Natural killer cell (primary cell): Measurements from ENCODE around the gene LRRC2. TPM values are rescaled to one million over a fixed set of nuclear protein-coding genes. Genes with fewer than 3 reads are reported as not detected.
A peak's percentile ranks its signal among the peaks of the same experiment; 100 is the strongest.
"Not testable (repeated sequence)": the region's sequence is repeated elsewhere in the genome, so short reads cannot be mapped to it uniquely, and the experiment has no call there.

Source experiments
- ATAC-seq, 3 donors: fragments of 150-1000 bp in 2 of 3; fragments of 200-7000 bp in 1 of 3; cut with Tn5 transposase; 1 replicate in 1 of 3; 2 replicates in 2 of 3; pipeline ENCODE4 v1.10.0; 2021; ENCODE audit warnings: mild to moderate bottlenecking in 2 of 3, moderate library complexity in 2 of 3
- DNase-seq, 2 donors: peaks; one replicate each; pipeline versions ENCODE4 v3.0.0 to v3.0.0-alpha.2; 2013 to 2021; ENCODE audit warnings: mixed read lengths in 1 of 2
- H3K27ac ChIP-seq: one replicate; pipeline ENCODE4 v1.5.1; 2013; ENCODE audit warnings: mild to moderate bottlenecking, low read length
- H3K27me3 ChIP-seq: one replicate; pipeline ENCODE4 v1.6.1; 2013; ENCODE audit warnings: low read length; ENCODE audit not compliant: control insufficient read depth, insufficient read depth
- H3K36me3 ChIP-seq: one replicate; pipeline ENCODE4 v1.6.1; 2013; ENCODE audit warnings: low read length; ENCODE audit not compliant: control insufficient read depth, insufficient read depth
- H3K4me1 ChIP-seq: one replicate; pipeline ENCODE4 v1.6.1; 2013; ENCODE audit warnings: low read length; ENCODE audit not compliant: control insufficient read depth, insufficient read depth
- H3K4me3 ChIP-seq: one replicate; pipeline ENCODE4 v1.5.1; 2013; ENCODE audit warnings: low read length
- H3K9me3 ChIP-seq: one replicate; pipeline ENCODE4 v1.6.1; 2013; ENCODE audit warnings: low read length; ENCODE audit not compliant: control insufficient read depth, insufficient read depth
- H3K27ac Mint-ChIP-seq, 2 donors: one replicate each; pipeline ENCODE4 v1.8.0; 2022; ENCODE audit warnings: mild to moderate bottlenecking in 2 of 2, mixed read lengths in 2 of 2, moderate library complexity in 1 of 2
- H3K27me3 Mint-ChIP-seq, 2 donors: one replicate each; pipeline ENCODE4 v1.8.0; 2022; ENCODE audit warnings: low read depth in 2 of 2, mixed read lengths in 2 of 2
- H3K36me3 Mint-ChIP-seq: one replicate; pipeline ENCODE4 v1.8.0; 2022; ENCODE audit warnings: mixed read lengths
- H3K4me1 Mint-ChIP-seq, 2 donors: one replicate each; pipeline ENCODE4 v1.8.0; 2022; ENCODE audit warnings: mixed read lengths in 2 of 2
- H3K4me3 Mint-ChIP-seq: one replicate; pipeline ENCODE4 v1.8.0; 2022; ENCODE audit warnings: mild to moderate bottlenecking, moderate library complexity, mixed read lengths
- H3K9me3 Mint-ChIP-seq, 2 donors: one replicate each; pipeline ENCODE4 v1.8.0; 2022; ENCODE audit warnings: mixed read lengths in 2 of 2
- CTCF ChIP-seq: fragments of 200-600 bp; IDR thresholded peaks from one replicate; pipeline ENCODE4 v1.8.0; 2022; ENCODE audit warnings: antibody characterized with exemption
- WGBS: methylation state at CpG from one replicate; pipeline ENCODE4 v1.1.7; 2013; ENCODE audit warnings: missing lambda C conversion rate; ENCODE audit not compliant: insufficient coverage; 5-methylcytosine and 5-hydroxymethylcytosine counted together
- intact Hi-C: fragments of 100-400 bp; cut with micrococcal nuclease; formaldehyde crosslinking; loops from one replicate; pipeline ENCODE4 v1.14.2; 2022
- total RNA-seq, 4 donors: library from RNA; stranded (reverse); fragments of 120-200 nt in 1 of 4; gene quantifications; one replicate each; pipeline versions ENCODE4 v1.2.3 to v1.2.4, GENCODE V29; 2013 to 2022

LRRC2 gene
- total RNA-seq, 3 donors from 2014 or later (not counting 1 experiment from before 2014, with no cell fraction given) = 0.18 TPM; not detected in 2

- no peaks in the 10 kb centered on the region for H3K4me1 ChIP-seq
- 88% methylated on average over 12 of the region's 14 CpGs for WGBS
- H3K4me3 ChIP-seq = no peak overlapping the region
- no peak for ATAC-seq
- no peak overlapping the region for H3K27ac ChIP-seq
- Mint-ChIP-seq H3K36me3 (no peaks in the 10 kb centered on the region), H3K4me1 (no peaks in the 10 kb centered on the region), H3K9me3 (no peaks in the 10 kb centered on the region), H3K4me3 (no peak overlapping the region), H3K27me3 (peaks cover 19 to 33% of the 10 kb centered on the region in 2 donors), H3K27ac (no peak overlapping the region)
- H3K36me3 ChIP-seq = no peaks in the 10 kb centered on the region
- TF ChIP-seq CTCF = no peak
- H3K27me3 ChIP-seq = no peaks in the 10 kb centered on the region
- intact Hi-C loops = no loop called here
- no peak for DNase-seq
- no peaks in the 10 kb centered on the region for H3K9me3 ChIP-seq
Observed at GRCh38 chr3:46593274-46593862, 27.3 kb upstream of the LRRC2 start.

- H3K4me1 ChIP-seq, H3K36me3 ChIP-seq, H3K4me1 Mint-ChIP-seq, H3K36me3 Mint-ChIP-seq, H3K4me3 Mint-ChIP-seq, H3K9me3 ChIP-seq, H3K27me3 ChIP-seq, intact Hi-C loops, H3K9me3 Mint-ChIP-seq, H3K27ac ChIP-seq, ATAC-seq, DNase-seq, H3K27ac Mint-ChIP-seq, H3K4me3 ChIP-seq: not testable (repeated sequence)
- 90% methylated on average over 2 of the region's 3 CpGs for WGBS
- peaks cover 10 to 22% of the 10 kb centered on the region in 2 donors for H3K27me3 Mint-ChIP-seq
Observed at GRCh38 chr3:46587268-46587667, 21.2 kb upstream of the LRRC2 start.

DNA sequence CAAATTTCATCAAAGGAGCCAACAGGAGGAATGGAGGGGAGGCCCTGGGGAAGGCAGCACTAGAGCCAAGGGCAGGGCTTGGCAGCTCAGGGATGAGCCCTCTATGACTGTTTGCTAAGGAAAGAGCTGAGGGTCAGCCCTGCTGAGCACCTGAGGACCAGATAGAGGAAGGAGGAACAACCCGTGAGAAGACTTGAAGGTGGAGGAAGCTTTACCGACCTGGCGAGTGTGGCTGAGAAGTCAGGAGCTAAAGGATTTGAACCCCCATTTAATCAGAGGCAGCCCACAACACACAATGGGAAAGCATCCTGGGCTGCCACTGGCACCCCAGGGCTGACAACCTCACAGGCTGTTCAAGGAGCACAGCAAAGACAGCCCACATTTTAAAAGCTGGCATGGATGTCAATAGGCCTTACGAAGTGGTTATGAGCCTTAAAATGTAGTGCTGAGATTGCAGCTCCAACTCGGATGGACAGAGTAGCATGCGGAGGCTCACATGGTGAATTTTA is 20.7 kb upstream of the LRRC2 start:
- 92% methylated on average over 6 of the region's 6 CpGs for WGBS
- no peak for TF ChIP-seq CTCF
- Mint-ChIP-seq H3K4me3 (no peak overlapping the region), H3K27me3 (peaks cover 8 to 21% of the 10 kb centered on the region in 2 donors), H3K27ac (no peak overlapping the region), H3K36me3 (no peaks in the 10 kb centered on the region), H3K4me1 (no peaks in the 10 kb centered on the region), H3K9me3 (no peaks in the 10 kb centered on the region)
- Histone ChIP-seq H3K9me3 (no peaks in the 10 kb centered on the region), H3K27ac (no peak overlapping the region), H3K4me3 (no peak overlapping the region), H3K4me1 (no peaks in the 10 kb centered on the region), H3K36me3 (no peaks in the 10 kb centered on the region), H3K27me3 (no peaks in the 10 kb centered on the region)
- no peak for DNase-seq
- ATAC-seq = peak in 1 of 3 donors; percentile 14
- intact Hi-C loops = no loop called here

DNA sequence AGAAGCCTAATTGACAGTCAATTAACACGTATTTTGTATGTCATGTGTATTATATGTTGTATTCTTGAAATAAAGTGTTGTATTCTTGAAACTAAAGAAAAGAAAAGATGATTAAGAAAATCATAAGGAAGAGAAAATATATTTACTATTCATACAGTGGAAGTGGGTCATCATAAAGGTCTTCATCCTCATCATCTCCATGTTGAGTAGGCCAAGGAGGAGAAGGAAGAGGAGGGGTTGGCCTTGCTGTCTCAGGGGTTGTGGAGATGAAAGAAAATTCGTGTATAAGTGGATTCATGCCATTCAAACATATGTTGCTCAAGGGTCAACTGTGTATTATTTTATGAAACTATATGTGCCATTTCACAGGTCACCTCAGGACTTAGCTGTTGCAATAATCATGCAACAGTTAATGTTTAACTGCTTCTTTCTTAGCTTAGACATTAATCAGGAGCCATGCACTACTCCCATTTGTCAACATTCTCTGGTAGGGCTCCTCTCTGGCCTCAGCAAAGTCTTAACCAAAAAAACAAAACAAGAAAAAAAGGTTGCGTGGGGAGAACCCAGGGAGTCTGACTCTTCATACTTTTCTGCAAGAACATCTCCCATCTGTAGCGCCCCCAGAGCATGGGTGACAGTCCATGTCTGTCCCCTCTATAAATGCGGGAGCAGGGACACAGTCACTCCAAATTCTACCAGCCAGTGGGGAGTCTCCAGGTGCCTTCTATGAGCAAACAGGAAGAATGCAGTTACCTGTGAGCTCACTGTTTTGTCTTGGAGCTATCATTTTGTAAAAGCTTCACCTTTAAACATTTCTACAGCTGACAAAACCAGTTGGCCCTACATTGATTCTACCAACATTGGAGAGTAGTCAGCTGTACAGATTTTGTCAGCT is 19.9 kb upstream of the LRRC2 start:
- ATAC-seq = no peak
- intact Hi-C loops = no loop called here

More for the DNA sequence above, 19.9 kb upstream of the LRRC2 start:
- H3K4me1 ChIP-seq = no peaks in the 10 kb centered on the region
- Mint-ChIP-seq H3K27me3 (peaks cover 10 to 22% of the 10 kb centered on the region in 2 donors), H3K36me3 (no peaks in the 10 kb centered on the region), H3K4me1 (no peaks in the 10 kb centered on the region), H3K4me3 (no peak overlapping the region), H3K9me3 (no peaks in the 10 kb centered on the region), H3K27ac (no peak overlapping the region)
- no peaks in the 10 kb centered on the region for H3K9me3 ChIP-seq
- no peak for DNase-seq
- no peaks in the 10 kb centered on the region for H3K36me3 ChIP-seq
- no peak overlapping the region for H3K27ac ChIP-seq
- TF ChIP-seq CTCF = no peak
- WGBS = 87% methylated on average over 4 of the region's 5 CpGs
- H3K27me3 ChIP-seq = no peaks in the 10 kb centered on the region
- H3K4me3 ChIP-seq = no peak overlapping the region
